ENCODE results near the gene UAP1. TPM values are rescaled to one million over a fixed set of nuclear protein-coding genes. Genes with fewer than 3 reads are reported as not detected.

The UAP1 gene
- total and polyA plus RNA-seq, 8 donors, result 38.7 to 53.8 (median 46.6) TPM

- peak in 1 of 4 donors; percentile 16 for ATAC-seq
These were observed 88.1 kb downstream of the UAP1 start for GRCh38 chr1:162649583-162649982.

More at GRCh38 chr1:162649583-162649982, 88.1 kb downstream of the UAP1 start:
- intact Hi-C loops (cut with DNase I), result no loop called here
- DNase-seq (no peak), FAIRE-seq (no peak)
- TF ChIP-seq CTCF (IDR thresholded peaks at IDR 0.05), result no peak
- no peak overlapping the region for H3K27ac ChIP-seq
- 72 to 83% methylated on average over 3 of the region's 3 CpGs for WGBS, 2 donors
- no peaks in the 10 kb centered on the region for H3K27me3 ChIP-seq
- H3K9me3 ChIP-seq, result no peaks in the 10 kb centered on the region
- H3K4me3 ChIP-seq, result no peak overlapping the region
- H3K4me1 ChIP-seq, result no peaks in the 10 kb centered on the region
- H3K36me3 ChIP-seq, result no peaks in the 10 kb centered on the region

Other genes starting within 250 kb of the UAP1 start
- gene SPATA46, start 184.9 kb upstream of the UAP1 start, total RNA-seq, result not detected
- not detected for gene SPATA46, start 184.9 kb upstream of the UAP1 start, polyA plus RNA-seq
- gene C1orf226, start 180.0 kb upstream of the UAP1 start, total RNA-seq, result 1 to 10 TPM; 2.0 to 4.2 (median 2.6) TPM
- 1 to 10 TPM; 1.3 to 1.6 TPM for gene C1orf226, start 180.0 kb upstream of the UAP1 start, polyA plus RNA-seq
- gene SH2D1B, start 149.6 kb upstream of the UAP1 start, total RNA-seq, result under 1 TPM in 1 of 6 donors, not detected in 5; 0.06 TPM
- not detected for gene SH2D1B, start 149.6 kb upstream of the UAP1 start, polyA plus RNA-seq
- gene UHMK1, start 63.9 kb upstream of the UAP1 start, total RNA-seq, result 10 to 100 TPM in 4 of 6 donors, 1 to 10 TPM in 2; 8.5 to 19.0 (median 11.9) TPM
- 1 to 10 TPM; 4.3 to 9.1 TPM for gene UHMK1, start 63.9 kb upstream of the UAP1 start, polyA plus RNA-seq
- gene DDR2, start 70.7 kb downstream of the UAP1 start, total RNA-seq, result 10 to 100 TPM in 1 of 6 donors, 1 to 10 TPM in 5; 2.5 to 14.6 (median 5.4) TPM
- gene DDR2, start 70.7 kb downstream of the UAP1 start, polyA plus RNA-seq, result 1 to 10 TPM; 1.4 to 2.8 TPM
- gene HSD17B7, start 229.0 kb downstream of the UAP1 start, total RNA-seq, result 10 to 100 TPM in 1 of 6 donors, 1 to 10 TPM in 5; 4.1 to 10.8 (median 6.1) TPM
- gene HSD17B7, start 229.0 kb downstream of the UAP1 start, polyA plus RNA-seq, result 10 to 100 TPM in 1 of 2 donors, 1 to 10 TPM in 1; 7.3 to 14.2 TPM